Uterus (tissue), 4 donors: ENCODE results near the gene BRD9. TPM values are rescaled to one million over a fixed set of nuclear protein-coding genes. Genes with fewer than 3 reads are reported as not detected.

Experiments
- DNase-seq, 2 donors: peaks; one replicate each; pipeline ENCODE4 v3.0.0-alpha.2; 2019 to 2020
- H3K27ac ChIP-seq, 2 donors: fragments of 200-600 bp; sonication (generic); 1 replicate in 1 of 2; 2 replicates in 1 of 2; pipeline ENCODE4 v1.5.1; 2016 to 2018
- H3K27me3 ChIP-seq, 2 donors: fragments of 200-600 bp; sonication (generic); one replicate each; pipeline ENCODE4 v1.5.1; 2018 to 2019; ENCODE audit warnings: control low read depth in 1 of 2
- H3K36me3 ChIP-seq, 2 donors: fragments of 200-600 bp; sonication (generic); one replicate each; pipeline ENCODE4 v1.5.1; 2019; ENCODE audit warnings: control low read depth in 1 of 2
- H3K4me1 ChIP-seq, 2 donors: fragments of 200-600 bp; sonication (generic); one replicate each; pipeline ENCODE4 v1.5.1; 2018 to 2019; ENCODE audit warnings: control low read depth in 1 of 2
- H3K4me3 ChIP-seq, 2 donors: fragments of 200-600 bp; sonication (generic); 1 replicate in 1 of 2; 2 replicates in 1 of 2; pipeline ENCODE4 v1.5.1; 2018 to 2019; ENCODE audit warnings: mild to moderate bottlenecking in 1 of 2
- H3K9me3 ChIP-seq, 2 donors: fragments of 200-600 bp; sonication (generic); one replicate each; pipeline ENCODE4 v1.5.1; 2019; ENCODE audit warnings: control low read depth in 1 of 2
- POLR2A ChIP-seq, 2 donors: fragments of 450-650 bp; IDR thresholded peaks; one replicate each; pipeline ENCODE4 v1.6.1; 2016; ENCODE audit warnings: antibody characterized with exemption in 2 of 2, mild to moderate bottlenecking in 1 of 2, moderate library complexity in 1 of 2
- intact Hi-C: fragments of 100-400 bp; cut with DNase I; formaldehyde crosslinking; loops from one replicate; pipeline ENCODE4 v1.15.1; 2023; ENCODE audit warnings: low total_unique reads
- total RNA-seq, 4 donors: library from RNA; depleted of rRNA in 3 of 4; stranded (reverse); fragments of >200 nt in 3 of 4; gene quantifications; one replicate each; pipeline versions ENCODE4 v1.1.0 to v1.2.4, GENCODE V29; 2014 to 2023
- TF ChIP-seq, protein P1 (sequence below), 4 experiments: fragments of 200-600 bp in 2 of 4; fragments of 450-650 bp in 2 of 4; sonication (generic) in 2 of 4; IDR thresholded peaks; one replicate each; pipeline ENCODE4 v1.5.1; 2016 to 2019; ENCODE audit warnings: antibody characterized with exemption in 4 of 4, mild to moderate bottlenecking in 2 of 4, moderate library complexity in 1 of 4
- donor health status: DM: yes; HTN: yes; CAD: no.

The BRD9 gene
- total RNA-seq, 4 donors from 2014 or later, result 31.0 to 53.9 (median 44.2) TPM

DNA sequence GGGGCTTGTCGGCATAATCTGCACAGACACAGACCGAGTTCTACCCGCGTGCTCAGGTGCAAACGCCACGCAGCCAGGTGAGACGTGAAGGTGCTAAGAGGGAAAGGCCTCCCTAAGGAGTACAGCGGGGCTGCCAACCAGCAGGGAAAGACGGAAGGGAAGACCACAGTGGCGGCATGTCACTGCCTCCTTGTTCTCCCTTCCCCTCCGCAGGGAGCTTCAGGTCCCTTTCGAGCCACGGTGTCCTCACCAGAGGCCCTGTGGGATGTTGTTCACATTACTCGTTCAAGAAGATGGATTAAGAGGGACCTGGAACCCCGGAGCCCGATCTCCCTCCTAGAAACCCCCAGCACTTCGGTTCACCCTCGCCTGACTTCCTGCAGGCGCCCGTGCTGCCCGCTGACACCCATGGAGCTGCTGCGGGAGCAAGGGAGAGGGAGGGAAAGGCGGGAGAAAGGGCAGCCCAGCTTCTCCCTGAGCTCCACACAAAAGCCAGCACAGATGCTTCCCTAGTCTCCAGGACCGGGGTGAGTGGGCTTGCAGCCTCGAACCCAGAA, 686 bp downstream of the BRD9 start:
- intact Hi-C loops, result no loop called here
- DNase-seq, result no peak
- H3K4me3 ChIP-seq, result peak overlapping the region; percentile 74 to 91
- no peaks in the 10 kb centered on the region for H3K36me3 ChIP-seq
- no peaks in the 10 kb centered on the region for H3K27me3 ChIP-seq
- no peaks in the 10 kb centered on the region for H3K9me3 ChIP-seq
- peaks cover 0 to 20% of the 10 kb centered on the region in 2 donors for H3K4me1 ChIP-seq
- TF ChIP-seq, protein P1, sequence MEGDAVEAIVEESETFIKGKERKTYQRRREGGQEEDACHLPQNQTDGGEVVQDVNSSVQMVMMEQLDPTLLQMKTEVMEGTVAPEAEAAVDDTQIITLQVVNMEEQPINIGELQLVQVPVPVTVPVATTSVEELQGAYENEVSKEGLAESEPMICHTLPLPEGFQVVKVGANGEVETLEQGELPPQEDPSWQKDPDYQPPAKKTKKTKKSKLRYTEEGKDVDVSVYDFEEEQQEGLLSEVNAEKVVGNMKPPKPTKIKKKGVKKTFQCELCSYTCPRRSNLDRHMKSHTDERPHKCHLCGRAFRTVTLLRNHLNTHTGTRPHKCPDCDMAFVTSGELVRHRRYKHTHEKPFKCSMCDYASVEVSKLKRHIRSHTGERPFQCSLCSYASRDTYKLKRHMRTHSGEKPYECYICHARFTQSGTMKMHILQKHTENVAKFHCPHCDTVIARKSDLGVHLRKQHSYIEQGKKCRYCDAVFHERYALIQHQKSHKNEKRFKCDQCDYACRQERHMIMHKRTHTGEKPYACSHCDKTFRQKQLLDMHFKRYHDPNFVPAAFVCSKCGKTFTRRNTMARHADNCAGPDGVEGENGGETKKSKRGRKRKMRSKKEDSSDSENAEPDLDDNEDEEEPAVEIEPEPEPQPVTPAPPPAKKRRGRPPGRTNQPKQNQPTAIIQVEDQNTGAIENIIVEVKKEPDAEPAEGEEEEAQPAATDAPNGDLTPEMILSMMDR (IDR thresholded peaks at IDR 0.05), result no peak
- no peak for TF ChIP-seq POLR2A (IDR thresholded peaks at IDR 0.05)
- peak overlapping the region; percentile 78 to 86 for H3K27ac ChIP-seq

DNA sequence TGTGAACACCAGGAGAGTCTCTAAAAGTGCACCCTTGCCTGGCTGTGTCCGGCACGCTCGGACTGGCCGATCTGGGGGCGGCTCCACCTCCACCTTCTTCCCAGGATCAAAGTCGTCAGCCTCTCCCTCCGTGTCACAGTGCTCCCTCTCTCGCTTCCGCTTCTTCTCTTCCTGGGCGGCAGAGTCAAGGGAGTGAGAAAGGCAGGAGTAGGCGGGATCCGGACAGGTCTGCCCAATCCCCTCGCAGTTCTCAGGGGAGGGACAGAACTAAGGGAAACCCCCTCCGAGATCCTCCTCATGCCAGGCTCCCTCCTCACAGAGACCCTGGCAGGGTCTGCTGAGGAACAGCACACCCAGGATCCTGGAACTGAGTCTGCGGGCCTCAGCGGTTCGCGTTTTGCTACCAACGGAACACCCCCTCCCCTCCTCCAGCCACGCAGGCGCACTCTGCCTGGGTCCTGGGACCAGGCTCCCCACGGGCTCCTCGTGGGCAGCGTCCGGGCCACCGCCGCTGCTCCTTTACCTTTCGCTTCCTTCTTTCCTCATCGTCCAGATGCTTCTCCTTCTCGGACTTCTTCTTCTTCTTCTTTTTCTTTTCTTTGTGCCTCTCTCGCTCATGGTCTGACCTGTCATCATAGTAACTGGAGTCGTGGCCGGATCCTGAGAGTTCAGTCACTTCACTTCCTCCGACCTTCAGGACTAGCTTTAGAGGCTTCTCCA, 1.3 kb downstream of the BRD9 start:
- Histone ChIP-seq H3K9me3 (no peaks in the 10 kb centered on the region), H3K4me1 (peaks cover 0 to 20% of the 10 kb centered on the region in 2 donors), H3K27me3 (no peaks in the 10 kb centered on the region), H3K36me3 (no peaks in the 10 kb centered on the region), H3K4me3 (peak overlapping the region; percentile 74 to 91), H3K27ac (peak overlapping the region in 1 of 2 donors; percentile 86)
- intact Hi-C loops, result no loop called here
- DNase-seq, result no peak
- TF ChIP-seq, protein P1 (IDR thresholded peaks at IDR 0.05), result no peak
- TF ChIP-seq POLR2A (IDR thresholded peaks at IDR 0.05), result no peak

DNA sequence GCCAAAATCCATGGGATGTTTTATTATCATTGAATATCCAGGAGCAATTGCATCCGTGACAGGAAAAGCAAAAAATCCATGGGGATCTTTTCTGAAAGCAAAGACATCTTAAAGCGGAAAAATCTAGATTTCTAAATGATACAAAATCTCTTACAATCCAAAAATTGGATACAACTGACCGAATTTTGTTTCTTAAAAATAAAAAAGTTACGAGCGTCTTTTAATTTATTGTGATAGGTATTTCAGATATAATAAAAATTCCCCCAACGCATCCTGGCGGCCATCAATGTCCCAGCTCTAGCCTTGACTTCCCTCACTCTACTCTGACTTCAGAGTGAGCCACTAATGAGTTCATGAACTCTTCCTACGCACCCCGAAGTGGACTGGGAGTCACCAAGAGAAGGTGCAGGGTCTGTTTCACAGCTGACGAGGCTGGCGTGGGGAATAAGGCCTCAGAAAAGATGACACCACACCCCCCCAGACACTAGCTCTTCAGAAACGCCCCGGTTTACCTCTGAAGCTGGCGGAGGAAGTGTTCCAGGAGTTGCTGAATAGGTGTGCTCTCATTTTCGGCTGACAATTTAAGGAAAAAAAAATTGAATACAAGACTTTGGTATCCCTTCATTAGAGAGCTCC, 3.4 kb downstream of the BRD9 start:
- DNase-seq, result no peak
- Histone ChIP-seq H3K4me3 (no peak overlapping the region), H3K9me3 (no peaks in the 10 kb centered on the region), H3K4me1 (peaks cover 0 to 20% of the 10 kb centered on the region in 2 donors), H3K27me3 (no peaks in the 10 kb centered on the region), H3K36me3 (no peaks in the 10 kb centered on the region), H3K27ac (no peak overlapping the region)
- intact Hi-C loops, result no loop called here
- TF ChIP-seq POLR2A (IDR thresholded peaks at IDR 0.05), result no peak

DNA sequence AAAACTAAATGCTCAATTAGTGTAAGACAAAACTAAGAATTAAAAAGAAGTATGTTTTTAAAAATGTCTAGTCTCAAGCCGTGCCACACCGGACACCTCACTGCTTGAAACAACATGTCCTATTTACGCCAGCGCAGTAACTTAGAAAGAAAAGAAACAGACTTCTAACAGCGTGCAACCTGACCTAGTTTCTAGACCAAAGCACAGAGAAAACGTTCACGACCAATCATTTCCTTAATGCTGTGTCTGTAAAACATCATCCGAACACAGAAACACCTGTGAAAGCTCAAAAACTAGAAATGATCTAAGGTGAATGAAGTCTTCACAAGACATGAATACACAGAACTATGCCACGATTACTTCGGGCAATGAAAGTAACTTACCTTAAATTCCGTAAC, 4.0 kb downstream of the BRD9 start:
- TF ChIP-seq, protein P1 (IDR thresholded peaks at IDR 0.05), result no peak
- TF ChIP-seq POLR2A (IDR thresholded peaks at IDR 0.05), result no peak
- H3K36me3 ChIP-seq, result no peaks in the 10 kb centered on the region
- intact Hi-C loops, result no loop called here

DNA sequence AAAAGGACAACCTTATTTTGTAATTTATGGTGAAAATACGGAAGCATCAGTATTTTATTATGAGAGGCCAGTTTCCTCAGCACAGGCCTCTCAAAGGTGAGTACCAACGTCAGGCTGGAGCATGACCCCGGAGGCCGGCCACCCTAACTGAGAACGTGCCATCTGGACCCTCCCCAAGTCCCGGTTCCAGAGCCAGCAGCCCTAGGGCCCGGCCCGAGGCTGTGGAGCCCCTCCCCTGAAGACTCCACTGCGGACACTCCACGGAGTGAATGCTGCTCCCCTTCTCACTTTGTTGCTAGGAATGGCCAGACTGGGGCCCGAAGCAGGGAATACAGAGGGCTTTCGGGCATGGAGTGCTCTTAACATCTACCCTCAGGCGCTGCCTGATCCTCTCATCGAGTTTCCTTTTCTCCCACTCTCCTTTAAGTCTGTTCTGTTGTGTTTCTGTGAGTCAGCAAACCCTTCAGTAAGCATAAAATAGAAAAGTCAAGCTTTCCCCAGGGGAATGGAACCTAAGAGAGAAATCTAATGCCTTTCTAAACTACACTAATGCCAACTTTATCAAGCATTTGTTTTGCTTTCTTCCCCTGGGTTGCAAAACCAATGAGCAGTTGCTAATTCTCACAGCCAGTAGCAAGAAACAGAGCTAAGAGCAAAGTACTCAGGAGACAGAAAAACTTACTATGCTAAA, 4.5 kb downstream of the BRD9 start:
- Histone ChIP-seq H3K4me3 (no peak overlapping the region), H3K36me3 (no peaks in the 10 kb centered on the region), H3K27me3 (no peaks in the 10 kb centered on the region), H3K9me3 (no peaks in the 10 kb centered on the region), H3K27ac (no peak overlapping the region), H3K4me1 (peaks cover 0 to 14% of the 10 kb centered on the region in 2 donors)
- TF ChIP-seq, protein P1 (IDR thresholded peaks at IDR 0.05), result no peak
- no peak for TF ChIP-seq POLR2A (IDR thresholded peaks at IDR 0.05)
- no peak for DNase-seq
- intact Hi-C loops, result no loop called here

More for the DNA sequence above, 4.0 kb downstream of the BRD9 start:
- Histone ChIP-seq H3K4me3 (no peak overlapping the region), H3K4me1 (peaks cover 0 to 19% of the 10 kb centered on the region in 2 donors), H3K9me3 (no peaks in the 10 kb centered on the region), H3K27ac (no peak overlapping the region), H3K27me3 (no peaks in the 10 kb centered on the region)
- DNase-seq, result no peak
